ENCODE data around the gene TRIM17. TPM values are rescaled to one million over a fixed set of nuclear protein-coding genes. Genes with fewer than 3 reads are reported as not detected.

TRIM17 gene
- total and polyA plus RNA-seq, 2 of the 13 experiments (the other 11 are each of a cell fraction or from before 2014, with no cell fraction given): 0.32 to 0.64 TPM

GRCh38 chr1:228423404-228424053 is 6.9 kb upstream of the TRIM17 start (continued):
- TF ChIP-seq AHDC1 (CRISPR knock-in tag; IDR thresholded peaks at IDR 0.05; ENCODE audit: borderline replicate concordance) (peak; percentile 50; the same call in 1 of the 2 replicates), AFF4 (CRISPR knock-in tag; IDR thresholded peaks at IDR 0.05) (no peak), ZNF446 (CRISPR knock-in tag; IDR thresholded peaks at IDR 0.05) (0 out of 2 replicates have a peak, but pooled peaks have one; percentile 44), RBM22 (optimal IDR thresholded peaks at IDR 0.05; ENCODE audit: low read length) (no peak), PAXIP1 (CRISPR knock-in tag; conservative IDR thresholded peaks at IDR 0.05) (peak; percentile 82), ZNF253 (CRISPR knock-in tag; IDR thresholded peaks at IDR 0.05; ENCODE audit: borderline replicate concordance) (no peak), MIXL1 (CRISPR knock-in tag; IDR thresholded peaks at IDR 0.05) (0 out of 2 replicates have a peak, but pooled peaks have one; percentile 48), ZNF18 (CRISPR knock-in tag; IDR thresholded peaks at IDR 0.05; ENCODE audit: insufficient replicate concordance) (peak; percentile 83), MLX (CRISPR knock-in tag; IDR thresholded peaks at IDR 0.05) (peak; percentile 59; the same call in 1 of the 2 replicates), KLF12 (CRISPR knock-in tag; IDR thresholded peaks at IDR 0.05; ENCODE audit: borderline replicate concordance) (0 out of 2 replicates have a peak, but pooled peaks have one; percentile 44), ZNF256 (CRISPR knock-in tag; conservative IDR thresholded peaks at IDR 0.05) (no peak), ZNF746 (CRISPR knock-in tag; IDR thresholded peaks at IDR 0.05) (0 out of 2 replicates have a peak, but pooled peaks have one; percentile 21)
